ENCODE measurements around the gene CACNG3.

GRCh38 chr16:24309258-24310142, 53.4 kb downstream of the CACNG3 start:
- no peak for TF ChIP-seq POLR2A (IDR thresholded peaks at IDR 0.05)
- no peak for TF ChIP-seq CTCF (IDR thresholded peaks at IDR 0.05)
- TF ChIP-seq POLR2AphosphoS5 (IDR thresholded peaks at IDR 0.05): no peak
